GM23338 (cell line): ENCODE data around the gene MAD1L1. TPM values are rescaled to one million over a fixed set of nuclear protein-coding genes. Genes with fewer than 3 reads are reported as not detected.

Experiments
- ATAC-seq: fragments of 200-7000 bp; cut with Tn5 transposase; 3 replicates; pipeline ENCODE4 v1.9.1; 2020
- DNase-seq: peaks from one replicate; pipeline ENCODE4 v3.0.0-alpha.2; 2015; ENCODE audit warnings: low spot score
- H2AFZ ChIP-seq: fragments of 200-600 bp; sonication (generic); 2 replicates; pipeline ENCODE4 v1.8.0; 2016; ENCODE audit warnings: antibody characterized with exemption, mild to moderate bottlenecking, moderate library complexity
- H3F3A ChIP-seq: fragments of 200-600 bp; sonication (generic); replicated peaks from 2 replicates; pipeline ENCODE4 v1.8.0; 2017; ENCODE audit warnings: antibody characterized with exemption, mixed run types, low read depth
- H3K27ac ChIP-seq: fragments of 200-600 bp; sonication (generic); 2 replicates; pipeline ENCODE4 v1.6.1; 2016; ENCODE audit warnings: low read depth
- H3K27me3 ChIP-seq: fragments of 200-600 bp; sonication (generic); 2 replicates; pipeline ENCODE4 v1.8.0; 2016; ENCODE audit warnings: mild to moderate bottlenecking, mixed run types, moderate library complexity; ENCODE audit not compliant: insufficient read depth
- H3K36me3 ChIP-seq: fragments of 200-600 bp; sonication (generic); 2 replicates; pipeline ENCODE4 v1.8.0; 2016; ENCODE audit warnings: mild to moderate bottlenecking; ENCODE audit not compliant: insufficient read depth
- H3K4me1 ChIP-seq: fragments of 200-600 bp; sonication (generic); 2 replicates; pipeline ENCODE4 v1.8.0; 2016; ENCODE audit warnings: mild to moderate bottlenecking, moderate library complexity; ENCODE audit not compliant: insufficient read depth
- H3K4me2 ChIP-seq: fragments of 200-600 bp; sonication (generic); 2 replicates; pipeline ENCODE4 v1.7.1; 2017; ENCODE audit warnings: mixed run types
- H3K4me3 ChIP-seq: fragments of 200-600 bp; sonication (generic); 2 replicates; pipeline ENCODE4 v1.6.1; 2016; ENCODE audit warnings: mixed run types
- H3K79me2 ChIP-seq: fragments of 200-600 bp; sonication (generic); replicated peaks from 2 replicates; pipeline ENCODE4 v1.8.0; 2017; ENCODE audit warnings: mild to moderate bottlenecking; ENCODE audit not compliant: insufficient read depth
- H3K9me2 ChIP-seq: fragments of 200-600 bp; sonication (generic); 2 replicates; pipeline ENCODE4 v1.8.0; 2017; ENCODE audit not compliant: insufficient read depth
- H4K20me1 ChIP-seq: fragments of 200-600 bp; sonication (generic); replicated peaks from 2 replicates; pipeline ENCODE4 v1.8.0; 2017; ENCODE audit warnings: mild to moderate bottlenecking; ENCODE audit not compliant: insufficient read depth
- H3K27ac Mint-ChIP-seq: 2 replicates; pipeline ENCODE4 v1.8.0; 2020; ENCODE audit warnings: inconsistent platforms, mild to moderate bottlenecking, moderate library complexity, mixed read lengths
- H3K27me3 Mint-ChIP-seq: 3 replicates; pipeline ENCODE4 v1.8.0; 2022; ENCODE audit warnings: low read depth, mild to moderate bottlenecking, moderate library complexity, mixed read lengths, inconsistent platforms; ENCODE audit not compliant: insufficient read depth, poor library complexity
- H3K36me3 Mint-ChIP-seq: 3 replicates; pipeline ENCODE4 v1.8.0; 2021; ENCODE audit warnings: low read depth, mild to moderate bottlenecking, inconsistent platforms, moderate library complexity, mixed read lengths
- H3K4me1 Mint-ChIP-seq: 3 replicates; pipeline ENCODE4 v1.8.0; 2020; ENCODE audit warnings: mild to moderate bottlenecking, inconsistent platforms, mixed read lengths
- H3K4me3 Mint-ChIP-seq: 3 replicates; pipeline ENCODE4 v1.8.0; 2021; ENCODE audit warnings: moderate library complexity, mild to moderate bottlenecking, inconsistent platforms, mixed read lengths
- H3K9me3 Mint-ChIP-seq: 3 replicates; pipeline ENCODE4 v1.8.0; 2020; ENCODE audit warnings: moderate library complexity, mild to moderate bottlenecking, inconsistent platforms, mixed read lengths
- EZH2 ChIP-seq: fragments of 200-600 bp; sonication (generic); IDR thresholded peaks from one replicate; pipeline ENCODE4 v1.8.0; 2017; ENCODE audit warnings: antibody characterized with exemption, mild to moderate bottlenecking, low read depth; ENCODE audit not compliant: unreplicated experiment
- EZH2phosphoT487 ChIP-seq: fragments of 200-600 bp; sonication (generic); IDR thresholded peaks from one replicate; pipeline ENCODE4 v1.8.1; 2018; ENCODE audit warnings: antibody characterized with exemption; ENCODE audit not compliant: unreplicated experiment
- JUNB ChIP-seq: IDR thresholded peaks from one replicate; pipeline ENCODE4 v1.6.1; 2016; ENCODE audit warnings: antibody characterized with exemption; ENCODE audit not compliant: unreplicated experiment
- NANOG ChIP-seq: IDR thresholded peaks from 2 replicates; pipeline ENCODE4 v1.6.1; 2016; ENCODE audit warnings: antibody characterized with exemption, borderline replicate concordance
- STAT1 ChIP-seq: IDR thresholded peaks from one replicate; pipeline ENCODE4 v1.6.1; 2016; ENCODE audit warnings: antibody characterized with exemption; ENCODE audit not compliant: unreplicated experiment
- ZNF114 ChIP-seq: fragments of 250-450 bp; sonication (Bioruptor Pico); IDR thresholded peaks from 2 replicates; pipeline ENCODE4 v1.5.0; 2020; ENCODE audit warnings: mild to moderate bottlenecking, moderate library complexity
- ZNF331 ChIP-seq: fragments of 250-450 bp; sonication (Bioruptor Pico); IDR thresholded peaks from 2 replicates; pipeline ENCODE4 v1.5.0; 2020; ENCODE audit warnings: low read depth, mild to moderate bottlenecking, moderate library complexity
- polyA plus RNA-seq: library from polyadenylated mRNA; unstranded; fragments of >200 nt; fragmentation: Nextera tagmentation; extraction: Ambion mirVana; gene quantifications from 2 replicates; pipeline ENCODE4 v1.2.1, GENCODE V29; 2016
- total RNA-seq: library from RNA; depleted of rRNA; stranded (reverse); fragments of >200 nt; shearing (Covaris generic); gene quantifications from 2 replicates; pipeline ENCODE4 v1.2.3, GENCODE V29; 2014
- TF ChIP-seq, protein P1 (sequence below): IDR thresholded peaks from 2 replicates; pipeline ENCODE4 v1.6.1; 2016; ENCODE audit warnings: antibody characterized with exemption
- TF ChIP-seq, protein P2 (sequence below): IDR thresholded peaks from one replicate; pipeline ENCODE4 v1.6.1; 2018; ENCODE audit warnings: antibody characterized with exemption; ENCODE audit not compliant: unreplicated experiment
- TF ChIP-seq, protein P3 (sequence below): fragments of 250-450 bp; sonication (Bioruptor Pico); IDR thresholded peaks from 2 replicates; pipeline ENCODE4 v1.5.0; 2020; ENCODE audit warnings: mild to moderate bottlenecking, moderate library complexity

MAD1L1 gene
- total and polyA plus RNA-seq, 2 experiments from 2014 or later: 40.3 to 59.3 TPM

DNA sequence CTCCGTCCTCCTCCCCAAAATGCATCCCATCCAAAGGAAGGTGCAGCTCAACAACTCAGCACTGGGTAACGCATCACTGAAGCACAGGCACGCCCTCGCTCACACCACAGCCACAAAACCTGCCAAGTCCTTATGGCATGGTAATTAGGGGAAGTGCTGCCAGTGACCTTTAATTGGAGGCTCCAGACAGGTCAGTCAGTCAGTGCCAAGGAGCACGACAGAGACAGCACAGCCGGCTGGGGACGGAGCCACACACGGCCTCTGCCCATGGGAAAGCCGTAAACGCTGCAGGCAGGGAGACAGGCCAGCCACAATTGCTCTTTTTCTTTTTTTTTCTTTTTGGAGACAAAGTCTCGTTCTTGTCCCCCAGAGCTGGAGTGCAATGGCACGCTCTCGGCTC is 146.5 kb downstream of the MAD1L1 start:
- no peak overlapping the region for H3K27ac Mint-ChIP-seq
- no peak overlapping the region for H2AFZ ChIP-seq
- ATAC-seq (no peak), DNase-seq (no peak)
- no peak overlapping the region for H3K4me3 ChIP-seq
- TF ChIP-seq STAT1: no peak
- TF ChIP-seq, protein P1, sequence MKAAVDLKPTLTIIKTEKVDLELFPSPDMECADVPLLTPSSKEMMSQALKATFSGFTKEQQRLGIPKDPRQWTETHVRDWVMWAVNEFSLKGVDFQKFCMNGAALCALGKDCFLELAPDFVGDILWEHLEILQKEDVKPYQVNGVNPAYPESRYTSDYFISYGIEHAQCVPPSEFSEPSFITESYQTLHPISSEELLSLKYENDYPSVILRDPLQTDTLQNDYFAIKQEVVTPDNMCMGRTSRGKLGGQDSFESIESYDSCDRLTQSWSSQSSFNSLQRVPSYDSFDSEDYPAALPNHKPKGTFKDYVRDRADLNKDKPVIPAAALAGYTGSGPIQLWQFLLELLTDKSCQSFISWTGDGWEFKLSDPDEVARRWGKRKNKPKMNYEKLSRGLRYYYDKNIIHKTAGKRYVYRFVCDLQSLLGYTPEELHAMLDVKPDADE: no peak
- no peak overlapping the region for H3K27ac ChIP-seq
- H3K27me3 ChIP-seq: no peaks in the 10 kb centered on the region
- H3K27me3 Mint-ChIP-seq: peaks cover 10% of the 10 kb centered on the region
- no peaks in the 10 kb centered on the region for H3K79me2 ChIP-seq
- peaks cover 14% of the 10 kb centered on the region; the same call in 2 of the 3 replicates for H3K4me1 Mint-ChIP-seq
- H3K4me2 ChIP-seq: no peak overlapping the region
- peaks cover 9% of the 10 kb centered on the region; the same call in 2 of the 3 replicates for H3K36me3 Mint-ChIP-seq
- H3K4me3 Mint-ChIP-seq: no peak overlapping the region
- H3K4me1 ChIP-seq: no peaks in the 10 kb centered on the region
- H3K36me3 ChIP-seq: no peaks in the 10 kb centered on the region
- H3K9me3 Mint-ChIP-seq: no peaks in the 10 kb centered on the region
- H3F3A ChIP-seq: no peaks in the 10 kb centered on the region
- H3K9me2 ChIP-seq: no peaks in the 10 kb centered on the region
- H4K20me1 ChIP-seq: no peaks in the 10 kb centered on the region; the same call in 1 of the 2 replicates

DNA sequence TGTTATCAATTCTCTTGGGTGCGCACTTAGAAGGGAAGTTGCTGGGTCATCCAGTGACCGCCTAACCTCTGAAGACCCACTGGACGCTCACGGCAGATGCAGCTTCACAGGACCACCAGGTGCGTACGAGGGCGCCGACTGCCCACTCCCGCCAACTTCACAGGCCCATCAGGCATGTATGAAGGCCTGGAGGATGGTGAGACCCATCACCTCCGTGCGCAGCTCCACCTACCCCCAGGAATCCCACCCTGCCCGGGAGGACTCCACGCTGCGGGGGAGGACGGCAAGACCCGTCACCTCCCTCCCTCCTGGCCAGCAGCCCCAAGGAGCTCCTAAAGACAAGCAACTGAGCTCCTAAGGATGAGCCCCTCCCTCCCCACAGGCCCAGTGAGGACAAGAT is 146.9 kb downstream of the MAD1L1 start:
- H3K9me2 ChIP-seq: no peaks in the 10 kb centered on the region
- DNase-seq: no peak
- no peaks in the 10 kb centered on the region for H3K4me1 ChIP-seq
- no peaks in the 10 kb centered on the region for H3K27me3 ChIP-seq
- no peak overlapping the region for H3K27ac ChIP-seq
- Mint-ChIP-seq H3K4me1 (peaks cover 14% of the 10 kb centered on the region; the same call in 2 of the 3 replicates), H3K36me3 (peaks cover 9% of the 10 kb centered on the region; the same call in 2 of the 3 replicates), H3K27ac (no peak overlapping the region), H3K4me3 (no peak overlapping the region), H3K9me3 (no peaks in the 10 kb centered on the region), H3K27me3 (peaks cover 11% of the 10 kb centered on the region)
- no peak overlapping the region for H2AFZ ChIP-seq
- ATAC-seq: no peak
- H3K4me3 ChIP-seq: no peak overlapping the region
- no peak overlapping the region for H3K4me2 ChIP-seq
- no peaks in the 10 kb centered on the region; the same call in 1 of the 2 replicates for H4K20me1 ChIP-seq
- H3K36me3 ChIP-seq: no peaks in the 10 kb centered on the region
- no peaks in the 10 kb centered on the region for H3K79me2 ChIP-seq
- no peaks in the 10 kb centered on the region for H3F3A ChIP-seq
- no peak for TF ChIP-seq JUNB
- no peak for TF ChIP-seq ZNF114
- TF ChIP-seq EZH2: no peak
- no peak for TF ChIP-seq EZH2phosphoT487
- TF ChIP-seq ZNF331 (CRISPR knock-in tag): no peak
- TF ChIP-seq, protein P2, sequence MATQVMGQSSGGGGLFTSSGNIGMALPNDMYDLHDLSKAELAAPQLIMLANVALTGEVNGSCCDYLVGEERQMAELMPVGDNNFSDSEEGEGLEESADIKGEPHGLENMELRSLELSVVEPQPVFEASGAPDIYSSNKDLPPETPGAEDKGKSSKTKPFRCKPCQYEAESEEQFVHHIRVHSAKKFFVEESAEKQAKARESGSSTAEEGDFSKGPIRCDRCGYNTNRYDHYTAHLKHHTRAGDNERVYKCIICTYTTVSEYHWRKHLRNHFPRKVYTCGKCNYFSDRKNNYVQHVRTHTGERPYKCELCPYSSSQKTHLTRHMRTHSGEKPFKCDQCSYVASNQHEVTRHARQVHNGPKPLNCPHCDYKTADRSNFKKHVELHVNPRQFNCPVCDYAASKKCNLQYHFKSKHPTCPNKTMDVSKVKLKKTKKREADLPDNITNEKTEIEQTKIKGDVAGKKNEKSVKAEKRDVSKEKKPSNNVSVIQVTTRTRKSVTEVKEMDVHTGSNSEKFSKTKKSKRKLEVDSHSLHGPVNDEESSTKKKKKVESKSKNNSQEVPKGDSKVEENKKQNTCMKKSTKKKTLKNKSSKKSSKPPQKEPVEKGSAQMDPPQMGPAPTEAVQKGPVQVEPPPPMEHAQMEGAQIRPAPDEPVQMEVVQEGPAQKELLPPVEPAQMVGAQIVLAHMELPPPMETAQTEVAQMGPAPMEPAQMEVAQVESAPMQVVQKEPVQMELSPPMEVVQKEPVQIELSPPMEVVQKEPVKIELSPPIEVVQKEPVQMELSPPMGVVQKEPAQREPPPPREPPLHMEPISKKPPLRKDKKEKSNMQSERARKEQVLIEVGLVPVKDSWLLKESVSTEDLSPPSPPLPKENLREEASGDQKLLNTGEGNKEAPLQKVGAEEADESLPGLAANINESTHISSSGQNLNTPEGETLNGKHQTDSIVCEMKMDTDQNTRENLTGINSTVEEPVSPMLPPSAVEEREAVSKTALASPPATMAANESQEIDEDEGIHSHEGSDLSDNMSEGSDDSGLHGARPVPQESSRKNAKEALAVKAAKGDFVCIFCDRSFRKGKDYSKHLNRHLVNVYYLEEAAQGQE: no peak
- TF ChIP-seq, protein P3, sequence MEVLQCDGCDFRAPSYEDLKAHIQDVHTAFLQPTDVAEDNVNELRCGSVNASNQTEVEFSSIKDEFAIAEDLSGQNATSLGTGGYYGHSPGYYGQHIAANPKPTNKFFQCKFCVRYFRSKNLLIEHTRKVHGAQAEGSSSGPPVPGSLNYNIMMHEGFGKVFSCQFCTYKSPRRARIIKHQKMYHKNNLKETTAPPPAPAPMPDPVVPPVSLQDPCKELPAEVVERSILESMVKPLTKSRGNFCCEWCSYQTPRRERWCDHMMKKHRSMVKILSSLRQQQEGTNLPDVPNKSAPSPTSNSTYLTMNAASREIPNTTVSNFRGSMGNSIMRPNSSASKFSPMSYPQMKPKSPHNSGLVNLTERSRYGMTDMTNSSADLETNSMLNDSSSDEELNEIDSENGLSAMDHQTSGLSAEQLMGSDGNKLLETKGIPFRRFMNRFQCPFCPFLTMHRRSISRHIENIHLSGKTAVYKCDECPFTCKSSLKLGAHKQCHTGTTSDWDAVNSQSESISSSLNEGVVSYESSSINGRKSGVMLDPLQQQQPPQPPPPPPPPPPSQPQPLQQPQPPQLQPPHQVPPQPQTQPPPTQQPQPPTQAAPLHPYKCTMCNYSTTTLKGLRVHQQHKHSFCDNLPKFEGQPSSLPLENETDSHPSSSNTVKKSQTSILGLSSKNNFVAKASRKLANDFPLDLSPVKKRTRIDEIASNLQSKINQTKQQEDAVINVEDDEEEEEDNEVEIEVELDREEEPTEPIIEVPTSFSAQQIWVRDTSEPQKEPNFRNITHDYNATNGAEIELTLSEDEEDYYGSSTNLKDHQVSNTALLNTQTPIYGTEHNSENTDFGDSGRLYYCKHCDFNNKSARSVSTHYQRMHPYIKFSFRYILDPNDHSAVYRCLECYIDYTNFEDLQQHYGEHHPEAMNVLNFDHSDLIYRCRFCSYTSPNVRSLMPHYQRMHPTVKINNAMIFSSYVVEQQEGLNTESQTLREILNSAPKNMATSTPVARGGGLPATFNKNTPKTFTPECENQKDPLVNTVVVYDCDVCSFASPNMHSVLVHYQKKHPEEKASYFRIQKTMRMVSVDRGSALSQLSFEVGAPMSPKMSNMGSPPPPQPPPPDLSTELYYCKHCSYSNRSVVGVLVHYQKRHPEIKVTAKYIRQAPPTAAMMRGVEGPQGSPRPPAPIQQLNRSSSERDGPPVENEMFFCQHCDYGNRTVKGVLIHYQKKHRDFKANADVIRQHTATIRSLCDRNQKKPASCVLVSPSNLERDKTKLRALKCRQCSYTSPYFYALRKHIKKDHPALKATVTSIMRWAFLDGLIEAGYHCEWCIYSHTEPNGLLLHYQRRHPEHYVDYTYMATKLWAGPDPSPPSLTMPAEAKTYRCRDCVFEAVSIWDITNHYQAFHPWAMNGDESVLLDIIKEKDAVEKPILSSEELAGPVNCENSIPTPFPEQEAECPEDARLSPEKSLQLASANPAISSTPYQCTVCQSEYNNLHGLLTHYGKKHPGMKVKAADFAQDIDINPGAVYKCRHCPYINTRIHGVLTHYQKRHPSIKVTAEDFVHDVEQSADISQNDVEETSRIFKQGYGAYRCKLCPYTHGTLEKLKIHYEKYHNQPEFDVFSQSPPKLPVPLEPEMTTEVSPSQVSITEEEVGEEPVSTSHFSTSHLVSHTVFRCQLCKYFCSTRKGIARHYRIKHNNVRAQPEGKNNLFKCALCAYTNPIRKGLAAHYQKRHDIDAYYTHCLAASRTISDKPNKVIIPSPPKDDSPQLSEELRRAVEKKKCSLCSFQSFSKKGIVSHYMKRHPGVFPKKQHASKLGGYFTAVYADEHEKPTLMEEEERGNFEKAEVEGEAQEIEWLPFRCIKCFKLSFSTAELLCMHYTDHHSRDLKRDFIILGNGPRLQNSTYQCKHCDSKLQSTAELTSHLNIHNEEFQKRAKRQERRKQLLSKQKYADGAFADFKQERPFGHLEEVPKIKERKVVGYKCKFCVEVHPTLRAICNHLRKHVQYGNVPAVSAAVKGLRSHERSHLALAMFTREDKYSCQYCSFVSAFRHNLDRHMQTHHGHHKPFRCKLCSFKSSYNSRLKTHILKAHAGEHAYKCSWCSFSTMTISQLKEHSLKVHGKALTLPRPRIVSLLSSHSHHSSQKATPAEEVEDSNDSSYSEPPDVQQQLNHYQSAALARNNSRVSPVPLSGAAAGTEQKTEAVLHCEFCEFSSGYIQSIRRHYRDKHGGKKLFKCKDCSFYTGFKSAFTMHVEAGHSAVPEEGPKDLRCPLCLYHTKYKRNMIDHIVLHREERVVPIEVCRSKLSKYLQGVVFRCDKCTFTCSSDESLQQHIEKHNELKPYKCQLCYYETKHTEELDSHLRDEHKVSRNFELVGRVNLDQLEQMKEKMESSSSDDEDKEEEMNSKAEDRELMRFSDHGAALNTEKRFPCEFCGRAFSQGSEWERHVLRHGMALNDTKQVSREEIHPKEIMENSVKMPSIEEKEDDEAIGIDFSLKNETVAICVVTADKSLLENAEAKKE: no peak
- TF ChIP-seq STAT1: no peak
- TF ChIP-seq, protein P1: no peak
- no peak for TF ChIP-seq NANOG
